ENCODE results near the gene EARS2.
"Not testable (repeated sequence)": the region's sequence is repeated elsewhere in the genome, so short reads cannot be mapped to it uniquely, and the experiment has no call there.

Gene EARS2

GRCh38 chr16:23566724-23567123, 9.6 kb upstream of the EARS2 start:
- no peak for DNase-seq

GRCh38 chr16:23564575-23565363, 7.6 kb upstream of the EARS2 start:
- no peak for DNase-seq

GRCh38 chr16:23563186-23563585, 6.0 kb upstream of the EARS2 start:
- DNase-seq = no peak

GRCh38 chr16:23562505-23562904, 5.4 kb upstream of the EARS2 start:
- no peak for DNase-seq

- no peak for DNase-seq
Measured at GRCh38 chr16:23561586-23561985, 4.4 kb upstream of the EARS2 start.

- DNase-seq = peak; percentile 47
Measured at GRCh38 chr16:23557779-23558702, 891 bp upstream of the EARS2 start.

GRCh38 chr16:23554536-23554935, 2.6 kb downstream of the EARS2 start:
- no peak for DNase-seq

GRCh38 chr16:23552161-23552560, 5.0 kb downstream of the EARS2 start:
- no peak for DNase-seq

GRCh38 chr16:23549938-23550337, 7.2 kb downstream of the EARS2 start:
- no peak for DNase-seq

GRCh38 chr16:23544436-23544835, 12.7 kb downstream of the EARS2 start:
- DNase-seq = no peak

- DNase-seq = not testable (repeated sequence)
Measured at GRCh38 chr16:23540817-23541178, 16.4 kb downstream of the EARS2 start.

GRCh38 chr16:23539984-23540816, 16.9 kb downstream of the EARS2 start:
- DNase-seq = no peak

GRCh38 chr16:23538919-23539278, 18.3 kb downstream of the EARS2 start:
- no peak for DNase-seq

GRCh38 chr16:23537390-23537789, 19.8 kb downstream of the EARS2 start:
- no peak for DNase-seq

- DNase-seq = no peak
Measured at GRCh38 chr16:23535901-23536300, 21.2 kb downstream of the EARS2 start.

GRCh38 chr16:23534868-23535860, 22.0 kb downstream of the EARS2 start:
- DNase-seq = no peak

- no peak for DNase-seq
Measured at GRCh38 chr16:23532448-23532847, 24.7 kb downstream of the EARS2 start.

GRCh38 chr16:23530062-23530461, 27.1 kb downstream of the EARS2 start:
- DNase-seq = no peak

- no peak for DNase-seq
Measured at GRCh38 chr16:23528644-23529310, 28.4 kb downstream of the EARS2 start.

- no peak for DNase-seq
Measured at GRCh38 chr16:23527961-23528643, 29.0 kb downstream of the EARS2 start.

GRCh38 chr16:23524886-23525285, 32.3 kb downstream of the EARS2 start:
- DNase-seq = no peak
